HG03060 (cell line): ENCODE measurements around the gene PDZRN3.

Experiments used
- ATAC-seq: cut with Tn5 transposase; IDR thresholded peaks from one replicate; pipeline ENCODE4 v1.9.1; 2021; ENCODE audit warnings: low read depth, moderate number of reproducible peaks; ENCODE audit not compliant: unreplicated experiment

Gene PDZRN3

DNA sequence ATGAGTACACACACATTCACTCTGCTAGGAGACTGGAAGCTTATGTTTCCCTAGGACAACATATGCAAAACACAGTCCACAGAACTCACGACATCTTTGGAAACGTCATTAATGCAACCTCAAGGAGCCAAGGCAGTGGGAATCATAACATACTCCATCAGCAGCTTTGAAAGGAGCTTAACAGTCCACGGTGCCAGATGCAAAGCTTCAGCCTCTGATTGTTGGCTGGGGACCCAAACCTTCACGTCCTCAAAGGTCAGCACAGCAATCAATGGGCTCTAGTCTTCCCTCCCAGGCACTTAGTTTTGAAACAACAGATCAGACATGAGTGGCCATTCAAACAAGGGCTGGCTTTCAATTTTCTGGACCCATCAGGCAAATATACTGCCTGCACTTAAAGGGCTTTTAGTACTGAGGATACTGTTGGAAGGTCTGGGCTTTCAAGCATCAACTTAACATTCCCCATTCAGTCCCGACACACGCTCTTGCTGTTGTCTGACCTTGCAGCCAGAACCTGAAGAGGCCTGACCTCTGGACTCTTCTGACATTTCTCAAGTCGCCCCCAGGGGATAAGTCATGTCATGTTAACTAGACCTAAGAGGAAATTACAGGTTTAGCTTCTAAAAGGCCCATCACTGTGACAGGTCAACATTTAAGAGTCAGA is 223.0 kb downstream of the PDZRN3 start:
- no peak for ATAC-seq

DNA sequence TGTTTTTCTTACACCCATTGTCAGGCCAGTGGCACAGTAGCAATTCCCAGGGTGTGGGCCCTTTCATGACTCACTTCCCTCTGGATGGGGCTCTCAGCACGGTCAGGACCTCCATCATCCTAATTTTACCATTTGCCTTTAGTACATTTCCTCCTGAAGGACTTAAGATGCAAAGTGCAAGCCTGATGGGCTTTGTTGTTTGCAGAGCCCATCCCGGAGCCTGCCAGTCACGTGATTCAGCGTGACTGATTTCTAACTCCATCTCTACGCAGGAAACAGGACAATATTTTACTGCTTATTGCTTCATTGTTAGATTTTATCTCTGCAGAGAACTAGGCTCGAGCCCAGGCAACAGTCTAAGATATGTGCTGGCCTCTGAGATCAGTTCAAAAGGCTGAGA is 223.7 kb downstream of the PDZRN3 start:
- ATAC-seq, result no peak

DNA sequence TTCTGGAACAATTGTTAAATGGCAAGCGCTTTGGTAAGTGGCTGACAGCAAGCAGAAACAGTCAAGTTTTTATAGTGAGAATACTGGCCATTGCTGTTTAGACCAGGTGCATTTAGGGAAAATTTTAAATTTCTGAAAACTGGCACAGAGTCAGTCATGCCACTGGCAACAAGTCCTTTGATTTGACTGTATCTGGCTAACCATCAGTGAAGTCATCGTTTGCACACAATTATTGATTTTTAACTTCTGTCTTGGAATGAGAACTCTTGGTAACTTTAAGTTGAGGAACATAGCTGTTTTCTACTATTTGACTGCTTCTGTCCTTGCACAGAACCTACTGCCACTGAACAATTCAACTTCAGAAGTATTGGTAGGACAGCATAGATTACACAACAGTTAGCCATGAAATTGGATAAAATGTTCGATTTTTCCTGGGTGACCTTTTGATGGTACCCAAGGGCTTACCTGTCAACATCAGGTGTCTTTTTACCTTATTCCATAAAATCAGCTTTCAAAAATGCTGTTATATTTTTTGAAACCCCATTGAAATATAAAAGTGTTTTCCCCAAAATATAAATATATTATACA is 225.0 kb downstream of the PDZRN3 start:
- no peak for ATAC-seq

GRCh38 chr3:73399106-73399505 is 225.6 kb downstream of the PDZRN3 start:
- ATAC-seq, result no peak

- ATAC-seq, result no peak
These were observed 226.7 kb downstream of the PDZRN3 start for GRCh38 chr3:73398084-73398483.

DNA sequence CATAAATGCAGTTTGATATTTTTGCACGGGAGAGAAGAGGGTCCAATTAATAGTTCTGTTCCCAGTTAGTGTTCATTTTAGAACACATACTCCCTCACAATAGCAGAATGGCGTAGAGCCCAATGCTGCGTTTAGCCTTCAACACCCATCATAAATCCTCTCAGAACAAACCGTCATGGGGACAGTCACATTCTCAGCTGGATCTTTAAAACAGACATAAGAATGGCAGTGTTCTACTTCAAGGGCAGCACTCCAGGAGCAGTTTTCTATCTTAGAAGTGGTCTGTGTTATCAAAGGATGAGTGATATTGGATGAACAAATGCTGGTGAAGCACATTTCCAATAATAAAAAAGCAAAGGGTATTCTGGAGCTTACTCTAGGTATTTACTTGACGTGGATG is 230.5 kb downstream of the PDZRN3 start:
- ATAC-seq, result no peak

DNA sequence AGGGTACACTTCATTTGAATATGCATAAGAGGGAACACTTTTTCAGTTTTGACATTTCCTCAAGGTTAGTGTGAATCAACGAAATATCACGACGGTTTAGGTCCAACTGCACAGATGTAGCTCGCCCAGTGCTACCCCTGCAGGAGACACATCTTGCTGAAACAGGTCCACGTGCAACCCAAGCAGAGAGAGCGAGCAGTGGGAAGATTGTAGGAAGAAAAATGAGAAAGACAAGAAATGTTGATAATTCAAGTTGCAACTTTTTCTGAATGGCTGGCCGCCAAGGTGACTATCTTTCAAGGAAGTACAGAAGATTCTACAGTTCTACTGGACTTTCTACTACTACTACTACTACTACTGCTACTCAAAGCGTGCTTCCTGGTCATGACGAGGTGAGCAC is 231.7 kb downstream of the PDZRN3 start:
- ATAC-seq, result no peak

- no peak for ATAC-seq
These were observed 232.8 kb downstream of the PDZRN3 start for GRCh38 chr3:73391984-73392383.

DNA sequence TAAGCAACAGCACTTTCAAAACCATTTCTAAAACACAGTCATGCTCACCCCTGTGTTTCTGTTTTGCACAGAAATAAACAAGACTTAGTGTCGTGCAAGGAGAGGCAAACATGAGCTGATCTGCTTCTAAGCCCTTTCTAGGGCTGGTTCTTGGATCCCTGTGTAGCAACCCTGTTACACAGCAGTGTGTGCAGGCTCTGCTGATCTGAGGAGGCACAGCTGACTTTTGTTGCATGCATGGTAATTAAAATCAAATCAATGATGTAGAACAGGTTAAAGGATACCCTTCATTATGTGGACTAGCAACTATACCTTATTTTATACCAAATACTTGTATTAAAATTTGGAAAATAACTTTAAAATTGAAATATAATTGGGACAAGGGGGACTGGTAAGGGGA is 234.8 kb downstream of the PDZRN3 start:
- ATAC-seq, result no peak

DNA sequence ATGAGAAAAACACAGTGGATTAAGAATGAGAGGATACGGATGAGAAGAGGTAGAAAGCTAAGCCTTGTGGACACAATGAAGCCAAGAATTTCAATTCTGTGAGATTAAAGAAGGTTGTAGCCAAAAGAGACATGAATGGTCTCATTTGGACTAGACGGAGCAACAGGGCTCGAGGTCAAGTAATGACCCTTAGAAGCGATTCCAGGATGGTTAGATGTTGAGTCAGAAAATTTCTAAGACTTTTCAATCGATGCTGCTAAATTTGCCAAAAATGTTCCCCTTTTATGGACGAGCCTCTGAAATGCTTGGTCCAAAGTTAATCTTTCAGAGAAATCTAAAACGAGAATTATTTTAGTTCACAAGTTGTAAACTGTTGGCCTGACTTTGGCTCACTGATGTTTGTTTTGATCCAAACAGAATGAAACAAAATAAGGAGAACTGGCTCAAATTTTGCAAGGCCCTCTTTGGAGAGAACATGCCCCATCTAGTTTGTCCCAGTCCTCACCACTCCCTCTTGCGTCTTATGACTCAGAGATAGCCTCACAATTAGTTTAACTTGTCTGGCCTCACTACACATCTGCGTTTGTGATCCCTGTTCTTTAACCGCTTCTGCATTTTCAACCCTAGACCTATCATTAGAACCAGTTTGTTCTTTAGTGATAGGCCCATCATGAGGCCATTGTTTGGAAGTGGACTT is 235.5 kb downstream of the PDZRN3 start:
- no peak for ATAC-seq

DNA sequence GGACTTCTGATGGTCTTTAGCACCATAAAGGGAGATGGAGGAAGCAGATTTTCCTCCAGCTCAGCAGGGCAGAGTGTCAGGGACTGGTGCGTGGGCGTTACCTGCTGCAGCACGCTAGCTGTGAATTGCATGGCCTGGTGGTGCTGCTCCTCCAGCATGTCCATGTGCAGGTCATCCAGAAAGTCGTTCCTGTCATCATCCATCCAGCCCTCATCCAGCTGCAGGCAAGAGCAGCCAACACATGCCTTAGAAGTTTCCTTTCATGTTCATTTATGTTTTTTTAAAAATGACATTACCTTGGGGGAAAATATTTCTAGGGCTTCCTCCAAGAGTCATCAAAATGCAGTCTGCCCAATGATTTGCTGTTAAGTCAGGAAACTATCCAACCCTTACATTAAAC is 239.2 kb downstream of the PDZRN3 start:
- ATAC-seq, result no peak

GRCh38 chr3:73384091-73384906 is 240.4 kb downstream of the PDZRN3 start:
- ATAC-seq, result no peak

GRCh38 chr3:73383470-73384049 is 241.2 kb downstream of the PDZRN3 start:
- ATAC-seq, result no peak

DNA sequence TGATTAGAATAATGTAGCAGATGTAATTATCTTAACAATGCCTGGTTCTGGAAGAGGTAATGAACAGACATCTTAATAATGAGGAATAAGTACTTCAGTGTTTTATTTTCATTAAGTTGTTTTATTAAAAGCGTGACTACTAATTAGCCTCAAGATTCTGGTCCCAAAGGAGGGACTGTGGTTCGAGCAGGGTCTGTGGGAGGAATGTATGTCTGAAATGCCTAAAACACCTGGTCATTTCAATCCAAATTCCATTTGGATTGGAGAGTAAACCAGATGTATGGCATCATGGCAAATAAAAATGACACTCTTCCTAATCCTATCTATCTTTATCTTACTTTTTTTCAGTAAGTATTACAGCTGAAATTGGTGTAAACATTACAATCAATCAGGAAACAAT is 243.2 kb downstream of the PDZRN3 start:
- ATAC-seq, result no peak

DNA sequence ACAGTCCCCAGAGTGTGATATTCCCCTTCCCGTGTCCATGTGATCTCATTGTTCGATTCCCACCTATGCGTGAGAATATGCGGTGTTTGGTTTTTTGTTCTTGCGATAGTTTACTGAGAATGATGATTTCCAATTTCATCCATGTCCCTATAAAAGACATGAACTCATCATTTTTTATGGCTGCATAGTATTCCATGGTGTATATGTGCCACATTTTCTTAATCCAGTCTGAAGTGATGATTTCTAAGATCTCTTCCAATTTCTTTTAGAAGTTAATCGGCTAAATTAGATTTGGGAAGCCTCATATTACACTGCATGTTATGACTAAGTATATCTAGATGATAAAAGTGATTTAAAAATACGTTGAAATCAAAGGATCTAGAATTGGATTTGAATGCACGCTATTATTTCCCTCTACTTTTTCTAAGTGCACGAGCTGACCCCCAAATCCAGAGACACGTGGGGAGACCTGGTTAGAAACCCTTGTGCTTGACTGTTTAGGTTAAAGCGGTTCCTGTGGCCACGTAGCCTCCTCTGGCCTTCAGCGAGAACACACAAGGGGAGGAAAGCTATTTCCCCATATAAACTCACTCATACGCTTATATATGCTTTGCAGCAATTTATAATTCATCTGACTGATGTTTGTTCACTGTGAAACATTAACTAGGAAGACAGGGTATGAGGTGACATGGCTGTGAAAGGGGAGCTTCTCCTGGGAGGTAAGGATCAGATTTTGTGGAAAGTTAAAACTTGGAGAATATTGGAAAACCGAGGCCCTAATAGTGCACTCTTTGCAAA is 243.8 kb downstream of the PDZRN3 start:
- ATAC-seq, result no peak

GRCh38 chr3:73379465-73379864 is 245.3 kb downstream of the PDZRN3 start:
- no peak for ATAC-seq

GRCh38 chr3:73378207-73378606 is 246.5 kb downstream of the PDZRN3 start:
- no peak for ATAC-seq

- ATAC-seq, result no peak
These were observed 258.9 kb downstream of the PDZRN3 start for GRCh38 chr3:73365756-73366397.

GRCh38 chr3:73364517-73364916 is 260.2 kb downstream of the PDZRN3 start:
- ATAC-seq, result no peak

- ATAC-seq, result no peak
These were observed 261.6 kb downstream of the PDZRN3 start for GRCh38 chr3:73363093-73363492.
